ENCODE measurements around the gene LETM1. TPM values are rescaled to one million over a fixed set of nuclear protein-coding genes. Genes with fewer than 3 reads are reported as not detected.

Gene LETM1
- total RNA-seq, 1 experiment from 2014 or later: 54.4 TPM

DNA sequence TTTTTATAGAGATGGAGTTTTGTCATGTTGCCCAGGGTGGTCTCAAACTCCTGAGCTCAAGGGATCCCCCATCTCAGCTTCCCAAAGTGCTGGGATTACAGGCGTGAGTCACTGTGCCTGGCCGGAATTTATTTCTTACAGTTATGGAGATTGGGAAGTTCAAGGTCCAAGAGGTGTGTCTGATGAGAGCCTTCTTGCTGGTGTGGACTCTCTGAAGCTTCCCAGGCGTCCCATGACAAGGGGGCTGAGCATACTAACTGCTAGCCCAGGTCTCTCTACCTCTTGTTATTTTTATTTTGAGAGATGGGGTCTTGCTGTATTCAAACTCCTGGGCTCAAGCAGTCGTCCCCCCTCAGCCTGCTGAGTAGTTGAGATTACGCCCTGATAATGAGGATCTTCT lies 12.3 kb upstream of the LETM1 start:
- Histone ChIP-seq H3K9me3 (replicated peaks) (no peaks in the 10 kb centered on the region), H3K27me3 (peaks cover 3% of the 10 kb centered on the region; the same call in 1 of the 2 replicates), H3K4me1 (peaks cover 2% of the 10 kb centered on the region; the same call in 1 of the 2 replicates), H3K4me3 (no peak overlapping the region), H3K27ac (no peak overlapping the region), H3K36me3 (no peaks in the 10 kb centered on the region)
- DNase-seq: no peak

DNA sequence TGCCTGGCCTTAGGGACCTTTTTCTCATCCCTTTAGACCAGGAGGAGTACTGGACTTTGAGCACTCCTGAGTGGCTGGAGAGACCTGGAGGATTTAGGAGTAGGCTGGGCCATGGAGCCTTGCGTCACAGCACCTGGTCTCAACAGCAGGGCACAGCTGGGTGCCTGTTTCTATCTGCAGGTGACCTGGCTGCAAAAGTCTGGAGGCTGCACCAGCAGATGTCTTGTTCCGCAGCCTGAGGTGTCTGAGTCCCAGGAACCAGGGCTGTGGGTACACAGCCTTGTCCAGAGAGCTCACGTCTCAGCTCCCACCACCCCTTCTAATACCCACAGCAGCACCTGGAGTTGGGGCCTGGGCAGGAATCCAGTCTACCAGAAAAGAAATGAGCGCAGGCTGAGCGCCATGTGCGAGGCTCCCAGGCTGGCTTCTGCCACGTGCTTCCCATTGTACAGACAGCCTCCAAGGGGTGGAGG lies 10.3 kb upstream of the LETM1 start:
- DNase-seq: no peak
- Histone ChIP-seq H3K4me1 (peaks cover 2% of the 10 kb centered on the region; the same call in 1 of the 2 replicates), H3K9me3 (replicated peaks) (no peaks in the 10 kb centered on the region), H3K36me3 (no peaks in the 10 kb centered on the region), H3K27ac (no peak overlapping the region), H3K4me3 (no peak overlapping the region), H3K27me3 (peaks cover 3% of the 10 kb centered on the region; the same call in 1 of the 2 replicates)

DNA sequence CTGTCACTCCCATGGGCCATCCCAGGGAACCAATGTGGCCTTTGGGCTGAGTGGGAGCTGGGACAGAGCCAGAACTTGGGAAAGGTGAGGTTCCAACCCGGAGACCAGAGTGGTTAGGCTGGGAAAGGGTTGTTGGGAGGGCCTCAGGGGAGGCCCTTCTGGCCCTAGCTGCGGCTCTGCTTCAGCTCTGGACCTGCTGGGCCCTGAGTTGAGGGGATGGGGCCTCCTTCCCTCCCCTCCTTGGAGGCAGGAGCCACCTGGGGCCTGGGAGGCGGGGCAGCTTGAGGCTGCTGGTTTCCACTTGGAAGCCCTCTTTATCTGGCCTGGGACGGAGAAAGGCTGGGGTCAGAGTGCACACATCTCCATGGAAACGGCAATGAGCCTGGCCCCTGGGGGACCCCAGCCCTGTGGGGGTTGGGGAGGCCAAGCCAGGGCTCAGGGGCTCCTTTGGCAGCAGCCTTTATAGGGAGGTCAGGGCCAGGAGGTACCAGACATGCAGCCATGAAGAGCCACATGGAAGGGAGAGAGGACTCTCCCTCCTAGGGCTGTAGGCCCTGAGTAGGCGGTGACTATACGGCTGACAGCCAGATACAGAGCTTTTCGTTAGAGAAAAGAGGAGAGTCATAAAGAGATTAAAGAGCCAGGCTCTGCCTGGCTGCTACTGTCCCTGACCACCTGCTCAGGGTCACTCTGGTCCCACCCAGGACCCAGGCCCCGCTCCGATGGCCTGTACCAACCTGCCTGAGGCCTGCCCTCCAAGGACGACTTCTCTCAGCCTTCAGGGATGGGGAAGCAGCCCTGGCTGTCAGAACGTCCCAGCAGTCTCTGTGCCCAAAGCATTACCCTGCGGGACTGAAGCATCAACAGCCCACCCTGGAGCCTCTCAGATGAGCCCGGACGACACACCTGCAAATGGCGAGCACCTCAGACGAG lies 8.4 kb upstream of the LETM1 start:
- H3K4me1 ChIP-seq: no peaks in the 10 kb centered on the region
- no peak for DNase-seq
- peaks cover 3% of the 10 kb centered on the region; the same call in 1 of the 2 replicates for H3K27me3 ChIP-seq
- no peaks in the 10 kb centered on the region for H3K9me3 ChIP-seq (replicated peaks)
- H3K36me3 ChIP-seq: no peaks in the 10 kb centered on the region
- H3K27ac ChIP-seq: no peak overlapping the region
- no peak overlapping the region for H3K4me3 ChIP-seq

DNA sequence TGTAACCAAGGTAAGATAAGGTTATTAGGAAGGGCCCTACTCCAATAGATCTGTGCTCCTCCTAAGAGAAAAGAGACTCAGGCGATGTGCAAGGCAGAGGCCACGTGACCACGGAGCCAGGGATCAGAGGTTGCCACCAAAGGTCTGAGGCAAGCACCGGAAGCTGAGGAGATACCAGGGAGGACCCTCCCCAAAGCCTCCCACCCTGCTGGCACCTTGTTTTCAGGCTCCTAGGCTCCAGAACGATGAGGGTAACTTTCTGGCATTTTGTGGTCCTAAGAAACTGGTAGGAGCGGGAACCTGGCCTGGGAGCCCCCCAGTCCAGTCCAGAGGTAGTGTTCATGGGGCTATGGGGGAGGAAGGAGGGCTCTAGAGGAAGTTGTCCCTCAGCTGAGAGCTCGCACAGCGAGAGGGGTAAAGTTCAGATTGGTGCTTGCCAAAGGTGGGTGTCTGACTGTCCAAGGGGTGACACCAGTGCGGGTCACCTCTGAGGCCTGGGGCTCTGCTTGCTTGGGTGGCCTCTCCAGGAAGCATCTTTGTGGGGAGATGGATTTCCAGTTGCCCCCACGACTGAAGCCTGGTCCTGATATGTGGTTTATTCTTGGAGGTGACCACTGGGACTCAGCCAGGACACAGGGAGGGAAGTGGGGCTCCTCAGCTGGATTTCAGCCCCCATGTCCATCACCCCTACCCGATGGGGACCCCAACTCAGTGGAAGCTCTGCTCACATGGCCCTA lies 7.5 kb upstream of the LETM1 start:
- no peak for DNase-seq
- Histone ChIP-seq H3K9me3 (replicated peaks) (no peaks in the 10 kb centered on the region), H3K27ac (no peak overlapping the region), H3K27me3 (peaks cover 3% of the 10 kb centered on the region; the same call in 1 of the 2 replicates), H3K4me3 (no peak overlapping the region), H3K4me1 (no peaks in the 10 kb centered on the region), H3K36me3 (no peaks in the 10 kb centered on the region)

DNA sequence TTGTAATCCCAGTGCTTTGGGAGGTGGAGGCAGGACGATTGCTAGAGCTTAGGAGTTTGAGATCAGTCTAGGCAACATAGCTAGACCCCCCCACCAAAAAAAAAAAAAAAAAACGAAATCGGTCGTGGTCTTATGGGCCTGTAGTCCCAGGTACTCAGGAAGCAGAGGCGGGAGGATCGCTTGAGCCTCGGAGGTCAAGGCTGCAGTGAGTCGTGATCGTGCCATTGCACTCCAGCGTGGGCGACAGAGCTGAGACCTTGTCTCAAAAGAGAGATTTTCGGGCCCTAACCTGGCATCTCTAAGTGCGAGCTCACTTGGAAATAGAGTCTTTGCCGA lies 7.0 kb upstream of the LETM1 start:
- DNase-seq: no peak
- Histone ChIP-seq H3K9me3 (replicated peaks) (no peaks in the 10 kb centered on the region), H3K27ac (no peak overlapping the region), H3K4me1 (no peaks in the 10 kb centered on the region; the same call in 1 of the 2 replicates), H3K4me3 (no peak overlapping the region), H3K36me3 (no peaks in the 10 kb centered on the region), H3K27me3 (peaks cover 3% of the 10 kb centered on the region; the same call in 1 of the 2 replicates)

DNA sequence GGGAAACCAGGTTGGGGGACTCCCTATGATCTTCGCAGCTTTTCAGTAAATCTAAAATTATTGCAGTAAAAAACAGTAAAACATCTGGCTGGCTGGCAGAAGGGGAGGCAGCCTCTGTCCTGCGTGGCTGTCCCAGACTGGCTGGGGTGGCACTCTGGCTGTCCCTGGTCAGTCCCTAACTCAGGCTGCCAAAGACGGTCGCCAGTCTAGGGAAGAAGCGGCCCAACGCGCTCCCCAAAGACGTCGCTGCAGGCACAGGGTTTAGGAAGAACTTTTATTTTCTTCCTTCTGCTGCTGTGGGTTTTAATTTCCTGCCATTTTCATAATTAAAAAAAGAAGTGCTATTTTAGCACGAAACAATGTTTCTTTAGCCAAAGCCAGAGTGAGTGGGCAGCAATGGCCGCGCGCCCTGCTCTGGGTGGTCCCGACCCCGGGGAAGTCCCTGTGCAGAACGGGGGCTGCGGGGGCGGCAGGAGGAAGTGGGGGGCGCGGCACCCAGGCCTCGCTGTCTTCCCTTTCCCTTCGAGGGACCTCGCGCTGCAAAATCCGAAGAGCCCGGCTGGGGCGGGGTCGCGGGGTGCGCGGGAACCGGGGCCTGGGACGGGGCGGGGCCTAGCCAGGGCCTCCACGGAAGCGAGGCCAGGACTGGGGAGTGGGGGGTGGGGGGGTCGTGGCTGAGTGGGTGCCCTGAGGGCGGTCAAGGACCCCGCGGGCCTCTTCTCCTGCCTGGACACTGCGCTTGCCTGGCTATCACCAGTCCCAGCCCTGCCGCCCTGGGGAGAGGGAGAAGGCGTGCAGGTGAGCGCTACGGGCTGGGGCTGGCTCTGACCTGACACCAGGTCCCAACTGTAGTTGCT lies 6.3 kb upstream of the LETM1 start:
- Histone ChIP-seq H3K36me3 (no peaks in the 10 kb centered on the region), H3K9me3 (replicated peaks) (no peaks in the 10 kb centered on the region), H3K27ac (no peak overlapping the region), H3K27me3 (peaks cover 3% of the 10 kb centered on the region; the same call in 1 of the 2 replicates), H3K4me1 (no peaks in the 10 kb centered on the region; the same call in 1 of the 2 replicates), H3K4me3 (no peak overlapping the region)
- no peak for DNase-seq

DNA sequence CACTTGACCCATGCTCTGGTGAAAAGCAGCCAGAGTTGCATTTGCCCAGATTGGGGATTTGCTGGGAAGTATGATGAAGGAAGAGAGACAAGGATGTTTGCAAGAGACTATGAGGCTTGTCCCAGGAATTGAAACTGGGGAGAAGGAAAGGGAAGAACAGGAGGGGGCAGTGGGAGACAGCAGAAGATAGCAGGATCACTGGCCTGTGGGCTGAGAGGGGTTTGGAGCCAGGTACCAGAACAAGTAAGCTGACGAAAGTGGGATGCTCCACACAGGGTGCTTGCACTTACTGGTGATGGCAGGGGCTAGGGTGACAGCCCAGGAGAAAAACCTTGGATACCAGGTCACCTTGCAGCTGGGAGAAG lies 3.4 kb upstream of the LETM1 start:
- no peak overlapping the region for H3K4me3 ChIP-seq
- H3K4me1 ChIP-seq: no peaks in the 10 kb centered on the region; the same call in 1 of the 2 replicates
- no peak overlapping the region for H3K27ac ChIP-seq
- no peaks in the 10 kb centered on the region for H3K27me3 ChIP-seq
- no peaks in the 10 kb centered on the region for H3K9me3 ChIP-seq (replicated peaks)
- DNase-seq: no peak
- H3K36me3 ChIP-seq: no peaks in the 10 kb centered on the region

DNA sequence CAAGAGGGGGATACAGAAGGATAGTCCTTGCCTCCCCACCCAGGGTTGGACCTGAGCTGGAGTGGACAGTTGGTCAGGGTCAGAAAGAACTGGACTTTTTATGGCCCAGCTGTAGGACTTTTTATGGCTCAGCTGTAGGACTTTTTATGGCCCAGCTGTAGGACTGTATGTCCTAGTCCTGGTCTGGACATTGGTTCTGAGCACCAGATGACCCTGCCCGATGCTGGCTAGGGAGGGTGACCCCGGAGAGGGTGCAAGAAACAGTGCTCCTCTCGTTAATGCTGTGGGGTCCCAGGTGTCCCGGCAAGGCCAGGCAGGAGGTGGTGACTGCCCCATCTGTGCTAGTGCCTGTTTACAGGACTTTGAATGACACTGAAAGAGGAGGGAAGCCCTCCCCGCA lies 2.0 kb upstream of the LETM1 start:
- no peak for DNase-seq
- Histone ChIP-seq H3K9me3 (replicated peaks) (no peaks in the 10 kb centered on the region), H3K27ac (no peak overlapping the region), H3K27me3 (no peaks in the 10 kb centered on the region), H3K4me3 (no peak overlapping the region), H3K36me3 (no peaks in the 10 kb centered on the region), H3K4me1 (no peaks in the 10 kb centered on the region; the same call in 1 of the 2 replicates)

DNA sequence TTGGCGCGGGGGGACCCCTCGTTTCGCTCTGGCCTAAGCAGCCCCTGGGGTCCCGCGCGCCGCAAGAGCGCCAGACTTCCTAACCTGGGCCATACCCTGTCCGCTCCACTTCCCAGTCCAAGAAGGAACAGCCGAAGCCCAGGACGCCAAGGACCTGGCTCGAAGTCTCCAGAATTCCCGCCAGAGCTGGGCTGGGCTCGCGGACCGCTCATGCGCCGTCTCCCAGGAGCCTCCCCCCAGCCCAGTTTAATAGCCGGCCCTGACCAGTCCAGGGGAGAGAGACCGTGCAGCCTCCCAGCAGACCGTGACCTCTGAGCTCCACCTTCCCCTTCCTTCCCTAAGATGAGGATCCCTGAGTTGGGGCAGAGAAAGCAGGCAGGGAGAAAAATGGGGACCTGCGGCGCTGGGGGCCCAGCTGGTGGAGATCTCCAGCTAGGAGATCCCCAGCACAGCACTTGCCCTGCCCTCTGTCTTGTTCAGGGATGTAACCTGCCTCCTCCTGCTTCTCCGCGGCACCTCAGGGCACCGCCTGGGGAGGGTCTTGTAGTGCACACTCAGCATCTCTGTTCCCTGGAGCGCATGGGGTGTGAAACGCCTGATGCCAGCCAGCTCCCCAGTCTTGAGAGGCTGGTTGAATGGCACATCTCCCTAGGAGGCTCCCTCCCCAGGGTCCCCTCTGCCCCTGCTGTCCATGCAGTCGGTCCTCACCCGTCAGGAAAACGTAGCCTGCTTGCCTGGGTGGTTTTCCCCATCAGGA lies 1.2 kb upstream of the LETM1 start:
- no peaks in the 10 kb centered on the region for H3K27me3 ChIP-seq
- DNase-seq: no peak
- no peaks in the 10 kb centered on the region for H3K36me3 ChIP-seq
- no peaks in the 10 kb centered on the region for H3K9me3 ChIP-seq (replicated peaks)
- peak overlapping the region; percentile 68 for H3K4me3 ChIP-seq
- no peaks in the 10 kb centered on the region; the same call in 1 of the 2 replicates for H3K4me1 ChIP-seq
- peak overlapping the region; percentile 42 for H3K27ac ChIP-seq

DNA sequence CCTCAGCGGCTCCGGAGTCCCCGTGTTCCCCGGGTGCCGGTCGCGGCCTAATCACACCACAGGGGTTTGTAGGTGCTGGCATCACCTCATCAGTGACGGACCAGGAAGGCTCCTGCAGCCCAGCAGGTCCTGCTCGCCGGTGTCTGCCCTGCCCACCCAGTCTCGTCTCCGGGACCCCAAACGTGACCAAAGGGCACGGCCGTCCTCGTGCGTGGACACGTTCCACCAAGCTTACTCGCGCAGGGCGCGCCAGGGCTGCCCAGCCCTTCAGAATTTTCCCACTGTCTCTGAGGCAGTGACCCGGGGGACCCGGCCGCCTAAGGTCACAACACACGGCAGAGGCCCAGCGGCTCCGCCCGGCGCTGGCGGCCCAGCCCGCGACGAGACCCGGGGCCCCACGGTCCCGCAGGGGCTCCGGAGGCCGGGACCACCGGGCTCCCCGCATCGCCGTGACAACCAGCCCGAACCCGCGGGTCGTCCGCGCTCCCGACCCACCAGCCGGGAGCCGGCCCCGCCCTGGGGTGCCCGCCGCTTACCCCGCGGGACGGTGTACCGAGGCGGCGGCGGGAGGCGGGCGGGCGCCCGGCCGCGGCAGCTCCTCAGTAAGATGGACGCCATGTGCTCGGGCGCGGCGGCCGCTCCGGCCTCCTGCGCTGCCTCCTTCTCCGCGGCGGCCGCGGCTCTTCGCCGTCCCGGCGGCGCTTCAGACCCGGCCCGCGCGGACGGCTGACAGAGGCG lies 454 bp downstream of the LETM1 start:
- DNase-seq: peak; percentile 22 to 32

DNA sequence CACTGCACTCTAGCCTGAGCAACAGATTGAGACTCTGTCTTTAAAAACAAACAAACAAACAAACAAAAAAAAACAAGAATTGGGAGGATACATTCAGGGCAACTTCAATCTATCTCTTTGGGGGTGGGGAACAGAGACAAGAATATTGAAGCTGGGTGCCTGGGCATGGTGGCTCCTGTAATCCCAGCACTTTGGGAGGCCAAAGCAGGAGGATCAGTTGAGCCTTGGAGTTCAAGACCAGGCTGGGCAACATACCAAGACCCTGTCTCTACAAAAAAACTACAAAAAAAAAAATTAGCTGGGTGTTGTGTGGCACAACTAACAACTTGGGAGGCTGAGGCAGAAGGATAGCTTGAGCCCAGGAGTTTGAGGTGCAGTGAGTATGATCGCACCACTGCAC lies 1.2 kb downstream of the LETM1 start:
- Histone ChIP-seq H3K9me3 (replicated peaks) (no peaks in the 10 kb centered on the region), H3K27me3 (no peaks in the 10 kb centered on the region), H3K4me3 (peak overlapping the region; percentile 68), H3K4me1 (no peaks in the 10 kb centered on the region; the same call in 1 of the 2 replicates), H3K36me3 (no peaks in the 10 kb centered on the region), H3K27ac (no peak overlapping the region)
- DNase-seq: no peak

More for the DNA sequence above, 454 bp downstream of the LETM1 start:
- Histone ChIP-seq H3K36me3 (no peaks in the 10 kb centered on the region), H3K9me3 (replicated peaks) (no peaks in the 10 kb centered on the region), H3K4me1 (no peaks in the 10 kb centered on the region; the same call in 1 of the 2 replicates), H3K27ac (peak overlapping the region; percentile 14; the same call in 1 of the 2 replicates), H3K27me3 (no peaks in the 10 kb centered on the region), H3K4me3 (peak overlapping the region; percentile 68)

DNA sequence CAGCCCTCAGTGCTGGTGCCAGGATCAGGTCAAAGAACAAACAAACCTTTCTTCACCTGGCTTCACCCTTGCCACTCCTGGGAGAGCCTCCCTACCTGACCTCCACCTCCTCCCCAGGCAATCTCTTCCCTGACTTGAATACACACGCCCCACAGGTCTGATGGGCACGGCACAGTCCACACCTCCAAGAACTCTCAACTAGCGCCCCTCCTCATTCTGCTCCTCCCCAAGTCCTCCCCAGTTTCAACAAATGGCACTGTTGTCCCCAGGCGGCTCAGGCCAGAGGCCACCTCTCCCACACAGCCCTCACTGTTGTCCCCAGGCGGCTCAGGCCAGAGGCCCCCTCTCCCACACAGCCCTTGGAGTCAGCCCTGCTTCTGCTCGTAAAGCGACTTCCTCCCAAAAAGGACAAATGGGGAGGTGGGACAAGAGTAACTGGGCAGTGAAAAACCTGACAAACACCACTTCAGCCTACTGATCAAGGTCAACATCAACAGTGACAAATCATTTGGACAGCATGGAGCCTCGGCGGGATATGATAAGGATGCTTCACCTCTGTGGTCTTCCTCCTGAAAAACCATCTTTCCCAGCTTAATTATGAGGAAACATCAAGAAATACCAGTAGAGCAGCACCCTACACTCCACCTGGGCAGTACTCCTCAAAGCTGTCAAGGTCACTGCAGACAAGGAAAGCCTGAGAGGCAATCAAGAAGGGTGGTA lies 2.9 kb downstream of the LETM1 start:
- Histone ChIP-seq H3K36me3 (peaks cover under 1% of the 10 kb centered on the region; the same call in 1 of the 2 replicates), H3K9me3 (replicated peaks) (no peaks in the 10 kb centered on the region), H3K27ac (no peak overlapping the region), H3K4me1 (no peaks in the 10 kb centered on the region; the same call in 1 of the 2 replicates), H3K27me3 (no peaks in the 10 kb centered on the region), H3K4me3 (no peak overlapping the region)
- no peak for DNase-seq
